Hematopoietic multipotent progenitor cell treated with erythropoietin and hydrocortisone succinate and interleukin-3 and kit ligand, for 8 days (in vitro differentiated cells): ENCODE results near the gene ITGA8.
"Not testable (repeated sequence)": the region's sequence is repeated elsewhere in the genome, so short reads cannot be mapped to it uniquely, and the experiment has no call there.

ENCODE experiments used
- DNase-seq: peaks from one replicate; pipeline ENCODE4 v3.0.0-alpha.2; 2015

ITGA8 gene

DNA sequence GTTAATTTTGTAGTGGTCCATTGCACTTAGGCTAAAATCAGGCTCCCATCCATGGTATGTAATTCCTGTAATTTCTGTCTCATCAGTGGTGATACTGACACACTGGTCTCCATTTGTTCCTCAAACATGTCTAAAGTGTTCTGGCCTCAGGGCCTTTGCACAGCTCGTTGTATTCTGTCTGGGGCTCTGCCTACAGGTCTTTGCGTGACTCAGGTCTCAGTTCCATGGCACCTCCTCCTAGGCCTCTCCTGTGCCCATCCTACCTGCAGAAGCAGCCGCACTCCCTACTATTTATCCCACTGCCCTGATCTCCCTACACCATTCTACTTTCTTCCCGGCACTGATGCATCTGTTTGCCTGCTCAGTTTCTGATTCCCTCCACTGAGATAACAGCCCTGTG is 173.8 kb downstream of the ITGA8 start:
- DNase-seq = no peak

DNA sequence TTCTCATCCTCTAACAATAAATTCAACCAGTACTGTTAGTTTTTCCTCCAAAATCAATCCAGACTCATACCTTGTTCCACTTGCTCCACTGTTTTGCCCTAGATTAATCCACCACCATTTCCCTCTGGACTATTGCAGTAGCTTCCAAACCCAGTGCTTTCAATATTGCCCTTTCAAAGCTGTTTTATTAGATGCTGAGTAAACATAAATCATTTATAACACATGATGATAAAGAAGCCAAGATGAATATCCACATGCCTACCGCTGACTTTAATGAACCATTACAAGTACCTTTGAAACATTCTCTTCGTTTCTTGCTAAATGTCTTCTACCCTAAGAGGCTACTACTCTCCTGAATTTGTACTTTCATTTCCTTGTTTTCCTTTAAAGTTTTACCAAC is 174.5 kb downstream of the ITGA8 start:
- DNase-seq = no peak

DNA sequence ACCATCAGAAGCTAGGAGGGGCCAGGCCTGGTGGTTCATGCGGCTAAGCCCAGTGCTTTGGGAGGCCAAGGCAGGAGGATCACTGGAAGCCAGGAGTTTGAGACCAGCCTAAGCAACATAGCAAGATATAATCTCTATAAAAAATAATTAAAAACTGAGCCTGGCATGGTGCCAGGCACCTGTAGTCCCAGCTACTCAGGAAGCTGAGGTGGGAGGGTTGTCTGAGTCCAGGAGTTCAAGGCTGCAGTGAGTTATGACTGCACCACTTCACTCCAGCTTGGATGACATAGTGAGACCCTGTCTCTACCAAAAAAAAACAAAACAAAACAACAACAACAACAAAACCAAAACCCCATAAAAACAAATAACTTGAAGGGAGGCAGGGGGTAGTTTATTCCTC is 175.7 kb downstream of the ITGA8 start:
- DNase-seq = no peak

DNA sequence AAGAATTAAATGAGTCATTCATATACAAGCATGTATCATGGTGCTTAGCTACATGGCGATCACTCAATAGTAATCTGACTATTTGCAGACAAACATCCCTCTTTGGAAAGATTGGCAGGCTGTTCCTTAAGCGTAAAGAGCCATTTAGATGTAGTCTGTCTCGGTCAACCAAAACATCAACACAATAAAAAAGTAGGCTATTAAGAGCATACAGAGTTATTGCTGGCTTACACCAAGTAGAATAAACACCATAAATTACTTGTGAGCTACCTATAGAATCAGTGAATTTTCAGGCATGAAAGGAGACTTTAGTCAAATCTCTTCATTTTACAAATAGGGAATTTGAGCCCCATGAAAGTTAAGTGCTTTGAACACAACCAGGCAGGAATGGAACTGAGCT is 176.9 kb downstream of the ITGA8 start:
- no peak for DNase-seq

DNA sequence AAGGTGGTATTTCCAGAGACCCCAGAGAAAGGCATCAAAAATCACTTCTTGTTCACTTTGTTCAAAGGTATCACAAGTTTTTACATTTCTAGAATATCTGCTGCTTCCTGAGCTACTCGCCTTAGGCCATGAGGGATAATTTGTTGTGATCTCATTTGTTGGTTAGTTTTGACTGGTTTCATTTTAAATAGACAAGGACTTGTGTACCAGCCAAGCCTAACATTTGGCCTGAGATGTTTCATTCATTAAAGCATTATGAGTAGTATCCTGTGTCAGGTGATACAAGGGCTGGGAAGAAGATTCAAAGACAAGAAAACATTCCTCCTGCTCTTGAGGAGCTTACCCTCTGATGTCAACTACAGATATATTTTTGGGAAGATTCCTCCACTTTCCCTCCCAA is 178.3 kb downstream of the ITGA8 start:
- DNase-seq = no peak

DNA sequence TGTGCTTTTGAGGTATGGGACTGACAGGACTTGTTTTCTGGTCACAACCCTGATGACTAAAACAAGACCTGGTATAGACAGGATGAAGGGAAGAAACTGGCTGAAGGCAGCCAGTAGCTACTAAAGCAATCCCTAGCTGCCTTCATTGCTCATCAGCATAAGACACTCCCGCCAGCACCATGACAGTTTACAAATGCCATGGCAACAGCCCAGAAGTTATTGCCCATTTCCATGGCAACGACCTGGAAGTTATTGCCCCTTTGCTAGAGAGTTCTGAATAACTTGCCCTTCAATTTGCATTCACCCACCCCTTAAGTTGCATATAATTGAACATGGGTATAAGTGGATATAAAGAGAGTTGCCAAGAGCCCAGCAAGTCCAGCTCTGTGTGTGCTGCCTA is 179.0 kb downstream of the ITGA8 start:
- DNase-seq = no peak

DNA sequence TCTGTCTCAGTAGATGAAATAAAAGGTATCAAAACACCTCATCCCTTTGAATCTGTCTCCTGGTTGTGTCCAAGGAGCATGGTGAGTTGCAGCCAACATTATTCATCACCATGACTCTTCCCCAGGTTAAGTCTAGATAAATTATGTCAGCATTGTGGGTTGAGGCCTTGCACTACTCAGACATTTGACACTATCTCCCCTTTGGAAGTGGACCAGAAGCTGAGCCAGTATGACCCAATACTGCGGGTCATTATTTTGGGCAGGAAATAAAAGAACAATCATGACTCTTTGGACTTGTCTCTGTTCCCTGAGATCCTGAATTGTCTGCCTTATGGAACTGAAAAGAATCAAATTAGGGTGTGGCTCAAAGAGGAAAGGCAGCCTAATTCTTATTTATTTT is 180.5 kb downstream of the ITGA8 start:
- DNase-seq = no peak

DNA sequence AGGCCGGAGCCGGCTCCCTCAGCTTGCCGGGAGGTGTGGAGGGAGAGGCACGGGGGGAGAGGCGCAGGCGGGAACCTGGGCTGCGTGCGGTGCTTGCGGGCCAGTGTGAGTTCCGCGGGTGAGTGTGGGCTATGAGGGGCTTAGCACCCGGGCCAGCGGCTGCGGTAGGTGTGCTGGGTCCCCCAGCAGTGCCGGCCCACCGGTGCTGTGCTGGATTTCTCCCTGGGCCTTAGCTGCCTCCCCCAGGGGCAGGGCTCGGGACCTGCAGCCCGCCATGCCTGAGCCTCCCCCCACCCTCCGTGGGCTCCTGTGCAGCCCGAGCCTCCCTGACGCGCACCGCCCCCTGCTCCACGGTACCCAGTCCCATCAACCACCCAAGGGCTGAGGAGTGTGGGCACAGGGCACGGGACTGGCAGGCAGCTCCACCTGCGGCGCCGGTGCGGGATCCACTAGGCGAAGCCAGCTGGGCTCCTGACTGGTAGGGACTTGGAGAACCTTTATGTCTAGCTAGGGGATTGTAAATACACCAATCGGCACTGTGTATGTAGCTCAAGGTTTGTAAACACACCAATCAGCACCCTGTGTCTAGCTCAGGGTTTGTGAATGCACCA is 184.7 kb downstream of the ITGA8 start:
- not testable (repeated sequence) for DNase-seq

DNA sequence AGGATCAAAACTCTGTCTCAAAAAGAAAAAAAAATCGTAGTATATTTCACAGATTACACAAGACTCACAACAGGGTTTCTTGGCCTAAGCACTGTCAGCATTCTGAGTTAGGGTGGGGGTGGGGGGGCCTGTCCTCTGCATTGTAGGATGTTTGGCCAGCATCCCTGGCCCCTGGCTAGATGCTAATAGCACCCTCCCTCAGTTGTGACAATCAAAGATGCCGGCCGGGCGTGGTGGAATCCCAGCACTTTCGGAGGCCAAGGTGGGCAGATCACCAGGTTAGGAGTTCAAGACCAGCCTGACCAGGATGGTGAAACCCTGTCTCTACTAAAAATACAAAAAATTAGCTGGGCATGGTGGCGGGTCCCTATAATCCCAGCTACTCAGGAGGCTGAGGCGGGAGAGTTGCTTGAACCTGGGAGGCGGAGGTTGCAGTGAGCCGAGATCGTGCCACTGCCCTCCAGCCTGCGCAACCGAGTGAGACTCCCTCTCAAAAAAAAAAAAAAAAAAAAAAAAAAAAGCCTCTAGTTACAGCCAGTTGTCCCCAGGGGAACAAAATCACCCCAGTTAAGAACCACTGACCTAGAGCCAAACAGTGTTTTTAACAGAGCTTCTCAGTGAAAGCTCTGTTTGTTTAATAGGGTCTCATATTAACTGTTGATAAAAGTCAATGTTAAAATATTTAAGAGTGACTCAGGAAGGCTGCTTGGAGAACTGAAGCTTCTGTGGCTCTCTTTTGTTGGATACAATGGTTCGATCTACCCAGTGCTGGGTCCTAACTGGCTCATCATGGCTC is 187.6 kb downstream of the ITGA8 start:
- DNase-seq = no peak

DNA sequence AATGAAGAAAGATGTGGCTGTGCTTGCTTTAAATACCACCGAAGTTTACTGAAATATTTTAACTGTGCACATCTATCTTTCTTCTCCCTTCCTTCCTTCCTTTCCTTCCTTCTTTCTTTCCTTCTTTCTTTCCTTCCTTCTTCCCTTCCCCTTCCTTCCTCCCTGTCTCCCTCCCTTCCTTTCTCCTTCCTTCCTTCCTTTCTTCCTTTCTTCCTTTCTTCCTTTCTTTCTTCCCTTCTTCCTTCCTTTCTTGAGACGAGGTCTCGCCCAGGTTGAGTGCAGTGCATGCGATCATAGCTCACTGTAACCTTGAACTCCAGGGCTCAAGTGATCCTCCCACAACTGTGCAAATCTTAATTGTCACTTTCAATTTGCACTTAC is 190.9 kb downstream of the ITGA8 start:
- no peak for DNase-seq

DNA sequence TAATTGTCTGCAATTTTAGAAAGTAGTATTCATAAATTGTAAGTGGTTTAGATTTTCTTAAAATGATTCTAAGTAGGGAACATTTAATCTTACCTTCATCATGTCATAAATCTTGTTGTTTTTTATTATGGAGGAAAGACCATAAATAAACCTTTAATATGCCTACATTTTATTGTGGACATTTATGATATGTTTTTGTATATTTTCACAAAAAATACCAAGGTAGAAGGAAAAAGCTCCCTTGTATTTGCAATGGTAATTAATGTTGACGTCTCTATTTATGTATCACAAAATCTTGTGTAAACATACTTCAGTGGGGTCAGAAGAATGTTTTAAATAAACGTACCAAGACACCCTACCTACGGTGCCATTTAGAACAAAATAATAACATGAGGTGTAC is 193.0 kb downstream of the ITGA8 start:
- no peak for DNase-seq

DNA sequence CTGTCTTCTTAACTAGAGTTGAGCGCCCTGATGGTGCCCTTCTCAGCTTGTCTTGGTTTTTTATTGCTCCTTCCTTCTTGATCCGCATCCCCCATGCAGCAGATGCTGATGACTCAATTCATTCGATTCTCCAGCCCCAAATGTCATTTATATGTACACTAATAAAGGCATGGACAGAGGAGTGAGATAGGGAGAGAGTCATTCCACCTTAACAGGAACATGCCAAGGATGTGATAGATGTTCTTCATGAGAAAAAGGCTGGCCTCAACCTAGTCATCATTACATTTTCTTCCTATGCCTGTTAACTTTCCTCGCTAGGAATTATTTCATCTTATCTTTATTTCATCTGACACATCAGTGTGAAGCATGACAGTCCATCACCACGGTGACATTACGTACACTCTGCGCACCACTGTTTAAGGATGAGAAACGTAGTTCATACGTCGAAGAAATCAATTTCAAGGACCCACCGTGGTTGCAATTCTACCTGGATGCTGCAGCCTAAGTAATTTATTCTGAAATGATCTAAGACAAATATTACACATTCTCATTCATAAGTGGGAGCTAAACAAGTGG is 198.3 kb downstream of the ITGA8 start:
- DNase-seq = no peak

DNA sequence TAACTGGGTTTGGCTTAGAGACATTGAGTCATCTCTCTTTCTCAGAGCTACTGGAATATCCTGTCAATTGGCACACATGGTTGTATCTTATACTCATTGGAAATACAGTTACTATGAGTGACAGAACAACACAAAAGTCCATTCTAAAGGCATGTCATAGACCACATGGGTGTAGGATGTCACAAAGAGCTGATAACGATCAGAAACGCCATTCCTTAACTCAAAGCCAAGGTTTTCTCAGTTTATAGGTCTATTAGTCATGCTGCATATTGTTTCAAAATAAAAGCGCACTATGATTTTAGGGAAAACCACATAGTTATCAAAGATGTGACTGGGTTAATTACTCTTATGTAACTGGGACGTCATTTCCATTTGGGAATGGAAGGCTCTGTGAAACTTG is 201.5 kb downstream of the ITGA8 start:
- no peak for DNase-seq

DNA sequence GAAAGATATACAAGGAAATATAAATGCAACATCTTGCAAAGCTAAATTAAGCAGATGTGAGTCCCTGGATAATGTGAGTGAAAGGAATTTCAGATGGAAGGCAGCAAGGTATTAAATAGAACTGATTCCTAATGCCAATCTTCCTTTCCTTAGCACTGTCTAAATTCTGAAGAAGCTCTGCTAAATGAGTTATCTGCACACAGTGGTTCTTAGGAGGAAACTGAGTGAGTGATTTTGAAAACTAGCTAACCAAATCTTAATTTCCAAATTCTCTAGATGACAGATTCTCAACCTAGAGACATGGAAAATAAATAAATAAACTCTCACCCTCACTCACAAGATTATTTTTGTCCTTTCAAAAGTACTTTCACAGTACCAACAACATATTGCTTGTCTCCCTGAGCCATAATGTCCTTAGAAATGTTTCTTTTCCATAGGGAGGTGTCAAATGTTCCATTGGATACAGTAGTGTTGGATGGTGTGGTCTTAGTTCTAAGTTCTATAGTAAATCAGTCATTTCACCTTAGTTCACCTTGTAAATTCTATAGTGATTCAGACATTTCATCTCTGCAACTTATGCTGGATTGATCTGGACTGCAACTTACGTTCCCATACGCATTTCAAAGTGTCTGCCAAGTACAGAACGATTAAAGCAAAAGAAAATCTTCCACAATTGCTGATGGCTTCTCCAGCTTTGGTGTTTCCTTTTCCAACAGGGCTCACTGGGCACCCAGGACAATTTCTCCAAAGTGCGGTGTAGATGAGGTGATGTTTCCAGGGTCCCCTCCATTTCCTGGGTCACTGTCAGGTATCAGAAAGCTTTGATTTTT is 203.3 kb downstream of the ITGA8 start:
- no peak for DNase-seq

DNA sequence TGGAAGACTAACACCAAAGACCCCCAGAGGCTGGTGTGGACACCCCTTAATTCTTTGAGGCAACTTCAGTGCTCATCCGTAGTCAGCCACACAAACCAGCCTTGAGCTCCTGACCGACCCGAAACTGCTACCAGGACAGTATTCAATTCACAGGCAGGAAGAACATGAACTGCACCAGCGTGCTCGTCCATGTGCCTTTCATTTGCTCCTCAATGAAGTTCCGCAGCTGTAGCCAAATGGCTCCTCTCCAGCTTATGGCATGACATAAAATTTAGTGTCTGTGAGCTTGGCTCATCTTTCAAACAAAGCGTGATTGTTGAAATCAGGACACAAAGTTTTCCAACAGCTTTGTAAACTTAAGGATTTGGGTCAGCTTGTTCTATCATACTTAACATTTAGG is 204.5 kb downstream of the ITGA8 start:
- no peak for DNase-seq

DNA sequence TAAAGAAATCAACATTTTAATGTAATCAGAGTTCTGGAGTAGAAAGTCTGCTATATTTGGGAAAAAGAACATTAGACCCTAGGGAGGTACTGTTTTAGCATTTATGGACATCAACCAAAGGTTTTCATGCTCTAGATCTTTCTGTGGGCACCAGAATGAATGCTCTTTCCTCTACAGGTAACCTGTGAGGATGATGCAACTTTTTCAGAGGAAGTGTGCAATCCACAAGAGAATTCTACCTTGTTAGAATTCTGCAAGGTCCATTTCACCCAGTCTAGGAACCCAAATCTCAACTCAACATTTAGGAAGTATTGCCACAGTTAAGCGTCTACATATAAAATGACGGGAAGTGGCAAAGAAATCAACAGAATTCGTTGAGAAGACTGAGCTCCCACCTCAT is 208.8 kb downstream of the ITGA8 start:
- DNase-seq = no peak

DNA sequence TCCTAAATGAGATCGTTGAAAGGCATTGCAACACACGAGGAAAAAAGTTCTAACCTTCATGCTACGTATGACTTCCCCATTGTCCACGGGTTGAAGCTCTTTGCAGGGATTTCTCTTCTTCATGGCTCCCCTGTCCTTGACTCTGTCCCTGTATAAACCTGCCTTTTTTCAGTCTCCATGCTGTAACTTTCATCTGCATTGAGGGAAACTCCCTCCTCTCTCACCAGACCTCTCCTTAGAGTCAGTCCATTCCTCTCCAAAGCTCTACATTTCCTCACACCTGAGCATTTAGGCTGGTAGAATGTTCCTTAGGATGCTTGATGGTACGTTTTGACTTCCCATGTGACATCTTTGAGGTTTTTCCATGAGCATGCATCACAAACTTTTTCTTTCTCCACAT is 214.4 kb downstream of the ITGA8 start:
- no peak for DNase-seq

DNA sequence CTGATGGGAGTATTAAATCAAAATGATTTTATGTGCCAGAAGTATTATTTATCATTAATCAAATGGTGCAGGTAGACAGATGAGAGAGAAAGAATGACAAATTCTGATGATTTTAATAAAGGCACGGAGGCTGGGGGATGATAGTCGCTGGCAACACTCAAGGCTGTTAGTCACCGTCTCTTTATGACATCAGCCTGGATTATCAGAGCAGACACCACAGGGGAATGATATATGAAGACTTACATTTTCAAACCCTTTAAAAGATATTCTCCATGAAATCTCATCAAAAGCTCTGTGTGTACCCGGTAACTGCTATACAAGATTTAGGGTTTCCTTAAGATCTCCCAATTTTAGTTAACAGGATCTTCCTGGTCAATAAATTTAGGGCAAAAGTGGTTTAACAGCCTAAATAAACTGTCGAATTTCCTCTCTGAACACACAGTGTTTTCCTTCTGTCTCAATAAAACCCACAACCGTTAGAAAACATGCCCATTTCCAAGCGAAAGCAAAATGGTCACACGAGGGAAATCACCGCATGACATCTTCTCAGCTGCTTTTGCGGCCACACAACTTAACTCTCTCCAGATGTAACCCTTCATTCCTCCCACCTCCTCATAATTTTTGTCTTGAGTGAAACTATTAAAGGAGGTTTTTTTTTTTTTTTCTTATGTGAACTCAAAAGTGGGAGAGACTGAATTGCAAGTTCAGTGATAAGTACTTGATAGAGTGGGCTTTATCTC is 215.5 kb downstream of the ITGA8 start:
- no peak for DNase-seq

DNA sequence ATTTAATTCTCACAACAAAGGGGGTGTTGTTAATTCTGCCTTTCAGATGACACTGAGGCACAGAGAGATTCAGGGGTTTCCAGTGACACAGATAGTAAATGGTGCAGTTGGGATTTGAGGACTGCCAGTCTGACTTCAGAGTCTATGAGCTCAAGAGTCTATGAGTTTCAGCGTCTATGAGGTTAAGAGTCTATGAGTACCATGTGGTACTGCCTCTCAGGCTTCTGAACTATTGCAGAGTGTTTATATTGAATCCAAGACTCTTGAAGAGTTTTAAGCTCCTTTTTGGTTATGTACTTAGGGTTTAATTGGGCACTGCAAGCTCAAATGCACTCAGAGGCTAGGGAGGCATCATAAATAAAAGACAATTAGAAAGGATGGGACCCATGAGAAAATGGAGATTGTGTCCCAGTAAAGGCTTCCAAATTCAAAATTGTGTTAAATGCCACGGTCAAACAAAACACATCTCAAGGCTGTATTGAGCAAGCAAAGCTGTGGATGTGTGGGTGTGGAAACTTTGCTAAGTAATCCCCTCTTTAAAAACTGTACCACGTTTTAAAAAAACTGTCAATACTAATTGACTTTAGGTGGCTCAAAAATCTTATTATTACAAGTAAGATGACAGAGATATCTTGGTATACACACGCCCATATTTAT is 224.7 kb downstream of the ITGA8 start:
- no peak for DNase-seq

DNA sequence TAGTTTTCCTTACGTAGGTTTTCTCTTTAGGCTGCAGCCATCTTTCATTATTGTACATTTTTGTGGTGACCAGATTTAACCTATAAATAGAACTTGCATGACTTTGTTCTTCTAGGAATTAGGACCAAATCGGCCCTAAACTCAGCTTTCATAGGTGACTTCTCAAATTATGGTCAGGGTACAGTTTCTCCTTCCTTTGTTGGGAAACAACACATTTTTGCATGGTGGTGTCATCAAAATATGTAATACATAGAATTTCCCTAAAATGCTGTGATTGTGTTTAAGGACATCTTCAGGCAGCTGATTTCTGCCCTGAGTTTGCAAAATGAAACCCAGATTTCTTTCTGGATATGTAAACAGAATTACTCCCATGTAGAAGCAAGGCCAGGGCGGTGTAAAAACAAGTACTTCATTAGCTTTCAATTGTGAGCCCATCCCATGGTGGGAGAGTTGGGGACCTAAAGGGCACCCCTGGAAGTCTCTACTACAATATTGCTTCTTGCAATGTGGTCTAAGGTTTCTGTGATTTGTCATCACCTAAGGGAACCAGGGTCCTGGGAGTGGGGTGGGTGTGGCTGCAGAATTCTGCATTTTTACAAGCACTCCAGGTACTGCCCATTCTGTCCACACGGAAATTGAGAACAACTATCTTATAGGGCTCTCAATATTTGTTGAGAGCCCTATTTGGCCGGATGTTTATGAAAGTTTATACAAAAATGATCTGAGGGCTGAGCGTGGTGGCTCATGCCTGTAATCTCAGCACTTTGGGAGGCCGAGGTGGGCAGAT is 227.7 kb downstream of the ITGA8 start:
- no peak for DNase-seq

DNA sequence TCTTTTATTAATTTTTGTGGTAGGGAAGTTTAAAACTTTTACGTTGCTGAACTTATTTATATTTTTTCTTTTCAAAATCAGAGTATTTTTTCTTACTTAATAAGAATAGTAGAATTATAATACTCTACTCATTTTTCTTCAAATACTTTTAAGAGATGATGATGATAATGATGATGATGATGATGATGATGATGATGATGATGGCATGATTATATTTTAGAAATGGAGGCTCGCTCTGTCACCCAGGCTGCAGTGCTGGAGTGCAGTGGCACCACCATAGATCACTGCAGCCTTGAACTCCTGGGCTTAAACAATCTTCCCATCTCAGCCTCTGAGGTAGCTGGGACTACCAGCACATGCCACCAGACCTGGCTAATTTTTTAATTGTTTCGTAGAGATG is 230.3 kb downstream of the ITGA8 start:
- DNase-seq = no peak

DNA sequence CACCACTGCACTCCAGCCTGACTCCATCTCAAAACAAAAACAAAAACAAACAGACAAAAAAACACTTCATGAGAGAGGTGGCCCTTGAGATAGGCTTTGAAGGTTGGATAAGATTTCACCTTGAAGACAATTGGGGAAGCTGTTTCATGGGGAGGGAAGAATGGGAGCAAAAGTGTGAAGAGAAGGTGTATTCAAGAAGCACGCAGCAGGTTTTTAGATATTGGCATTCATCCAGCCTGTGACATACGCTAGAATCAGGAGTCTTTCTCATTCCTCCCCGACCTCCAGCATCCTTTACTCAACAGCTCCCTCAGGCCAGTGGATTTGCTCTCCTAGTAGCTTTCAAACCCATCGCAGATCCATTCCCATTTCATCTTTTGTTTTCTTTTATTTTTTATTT is 232.3 kb downstream of the ITGA8 start:
- no peak for DNase-seq
